Measurements from ENCODE around the gene ZNF169.
"Not testable (repeated sequence)": the region's sequence is repeated elsewhere in the genome, so short reads cannot be mapped to it uniquely, and the experiment has no call there.

ZNF169 gene

DNA sequence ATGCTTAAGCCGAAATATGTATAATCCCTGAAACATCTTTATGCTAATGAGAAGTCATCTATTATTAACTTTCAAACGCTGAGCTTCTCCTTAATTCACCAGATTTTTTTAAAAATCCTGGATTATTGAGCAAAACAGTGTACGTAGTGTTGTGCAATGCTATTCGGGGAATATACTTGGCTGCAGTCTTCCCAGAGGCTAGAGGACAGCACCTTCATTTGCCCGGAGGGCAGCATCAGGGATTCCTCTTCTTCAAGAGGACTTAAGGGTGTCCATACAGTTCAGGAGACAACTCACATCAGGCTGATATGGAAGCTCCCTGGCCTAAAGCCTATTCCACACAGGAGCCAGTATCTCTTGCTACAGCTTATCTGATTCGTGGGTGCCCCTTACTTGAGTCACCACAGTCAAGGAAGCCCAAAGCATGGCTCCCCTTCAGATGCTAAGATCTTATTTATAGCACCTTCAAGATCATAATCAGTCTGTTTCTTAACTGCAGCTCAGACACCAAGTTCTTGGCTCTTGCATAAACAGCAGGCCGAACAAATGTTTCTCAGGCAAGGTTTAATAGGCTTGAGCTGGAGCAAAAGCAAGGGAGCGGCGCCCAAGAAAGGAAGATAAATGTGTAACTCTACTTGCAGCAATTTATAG is 40.0 kb downstream of the ZNF169 start:
- no peak overlapping the region for H3K27ac ChIP-seq
- DNase-seq: no peak
- H3K36me3 ChIP-seq: no peaks in the 10 kb centered on the region
- H3K9me3 ChIP-seq (ENCODE audit: severe bottlenecking): no peaks in the 10 kb centered on the region
- H3K4me3 ChIP-seq (ENCODE audit: low read depth, low read length): no peak overlapping the region
- no peaks in the 10 kb centered on the region for H3K27me3 ChIP-seq (ENCODE audit: insufficient read depth, low read depth, severe bottlenecking)
- no peak for TF ChIP-seq CTCF (IDR thresholded peaks at IDR 0.05; ENCODE audit: low read depth, low read length)

- H3K27ac ChIP-seq: no peak overlapping the region
- no peak for DNase-seq
- no peaks in the 10 kb centered on the region for H3K27me3 ChIP-seq (ENCODE audit: insufficient read depth, low read depth, severe bottlenecking)
- H3K36me3 ChIP-seq: no peaks in the 10 kb centered on the region
- H3K9me3 ChIP-seq (ENCODE audit: severe bottlenecking): no peaks in the 10 kb centered on the region
- TF ChIP-seq CTCF (IDR thresholded peaks at IDR 0.05; ENCODE audit: low read depth, low read length): no peak
- no peak overlapping the region for H3K4me3 ChIP-seq (ENCODE audit: low read depth, low read length)
Measured at GRCh38 chr9:94300470-94301301, 41.6 kb downstream of the ZNF169 start.

- DNase-seq: no peak
Measured at GRCh38 chr9:94301583-94301982, 42.5 kb downstream of the ZNF169 start.

DNA sequence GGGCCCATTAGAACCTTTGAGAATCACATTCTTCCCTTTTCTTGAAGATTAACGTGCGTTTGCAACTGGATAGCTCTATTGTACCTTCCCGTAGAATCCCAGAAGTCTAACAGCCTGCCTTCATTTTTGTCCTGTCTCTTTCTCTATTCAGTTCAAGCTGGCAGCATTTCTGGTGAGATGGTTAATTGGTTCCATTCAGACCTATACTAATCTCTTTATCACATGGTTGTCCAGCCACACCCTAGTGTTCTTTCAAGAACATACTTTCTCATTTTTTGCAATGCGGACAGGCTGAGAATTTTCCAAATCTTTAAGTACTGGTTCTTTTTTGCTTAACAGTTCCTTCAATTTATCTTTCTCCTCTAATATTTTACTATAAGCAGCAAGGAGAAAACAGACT is 43.3 kb downstream of the ZNF169 start:
- no peak for DNase-seq
- H3K27ac ChIP-seq: no peak overlapping the region
- H3K27me3 ChIP-seq (ENCODE audit: insufficient read depth, low read depth, severe bottlenecking): no peaks in the 10 kb centered on the region
- no peaks in the 10 kb centered on the region for H3K9me3 ChIP-seq (ENCODE audit: severe bottlenecking)
- no peak for TF ChIP-seq CTCF (IDR thresholded peaks at IDR 0.05; ENCODE audit: low read depth, low read length)
- no peaks in the 10 kb centered on the region for H3K36me3 ChIP-seq
- H3K4me3 ChIP-seq (ENCODE audit: low read depth, low read length): no peak overlapping the region

More at GRCh38 chr9:94301583-94301982, 42.5 kb downstream of the ZNF169 start:
- no peaks in the 10 kb centered on the region for H3K27me3 ChIP-seq (ENCODE audit: insufficient read depth, low read depth, severe bottlenecking)
- no peak overlapping the region for H3K27ac ChIP-seq
- no peaks in the 10 kb centered on the region for H3K9me3 ChIP-seq (ENCODE audit: severe bottlenecking)
- no peaks in the 10 kb centered on the region for H3K36me3 ChIP-seq
- no peak for TF ChIP-seq CTCF (IDR thresholded peaks at IDR 0.05; ENCODE audit: low read depth, low read length)
- no peak overlapping the region for H3K4me3 ChIP-seq (ENCODE audit: low read depth, low read length)

DNA sequence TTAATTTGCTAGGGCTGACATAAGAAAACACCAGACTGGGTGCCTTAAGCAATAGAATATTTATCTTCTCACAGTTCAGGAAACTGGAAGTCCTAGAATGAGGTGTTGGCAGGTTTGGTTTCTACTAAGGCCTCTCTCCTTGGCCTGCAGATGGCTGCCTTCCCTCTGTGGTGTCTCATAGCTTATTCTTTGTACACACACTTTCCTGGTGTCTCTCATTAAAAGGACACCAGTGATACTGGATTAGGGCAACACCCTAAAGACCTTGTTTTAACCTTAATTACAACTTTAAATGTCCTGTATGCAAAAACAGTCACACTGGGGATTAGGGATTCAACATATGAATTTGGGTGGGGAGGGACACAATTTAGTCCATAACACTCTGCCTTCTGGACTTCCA is 44.2 kb downstream of the ZNF169 start:
- no peak for TF ChIP-seq CTCF (IDR thresholded peaks at IDR 0.05; ENCODE audit: low read depth, low read length)
- Histone ChIP-seq H3K9me3 (ENCODE audit: severe bottlenecking) (no peaks in the 10 kb centered on the region), H3K27ac (no peak overlapping the region), H3K36me3 (no peaks in the 10 kb centered on the region), H3K4me3 (ENCODE audit: low read depth, low read length) (no peak overlapping the region), H3K27me3 (ENCODE audit: insufficient read depth, low read depth, severe bottlenecking) (no peaks in the 10 kb centered on the region)
- no peak for DNase-seq

DNA sequence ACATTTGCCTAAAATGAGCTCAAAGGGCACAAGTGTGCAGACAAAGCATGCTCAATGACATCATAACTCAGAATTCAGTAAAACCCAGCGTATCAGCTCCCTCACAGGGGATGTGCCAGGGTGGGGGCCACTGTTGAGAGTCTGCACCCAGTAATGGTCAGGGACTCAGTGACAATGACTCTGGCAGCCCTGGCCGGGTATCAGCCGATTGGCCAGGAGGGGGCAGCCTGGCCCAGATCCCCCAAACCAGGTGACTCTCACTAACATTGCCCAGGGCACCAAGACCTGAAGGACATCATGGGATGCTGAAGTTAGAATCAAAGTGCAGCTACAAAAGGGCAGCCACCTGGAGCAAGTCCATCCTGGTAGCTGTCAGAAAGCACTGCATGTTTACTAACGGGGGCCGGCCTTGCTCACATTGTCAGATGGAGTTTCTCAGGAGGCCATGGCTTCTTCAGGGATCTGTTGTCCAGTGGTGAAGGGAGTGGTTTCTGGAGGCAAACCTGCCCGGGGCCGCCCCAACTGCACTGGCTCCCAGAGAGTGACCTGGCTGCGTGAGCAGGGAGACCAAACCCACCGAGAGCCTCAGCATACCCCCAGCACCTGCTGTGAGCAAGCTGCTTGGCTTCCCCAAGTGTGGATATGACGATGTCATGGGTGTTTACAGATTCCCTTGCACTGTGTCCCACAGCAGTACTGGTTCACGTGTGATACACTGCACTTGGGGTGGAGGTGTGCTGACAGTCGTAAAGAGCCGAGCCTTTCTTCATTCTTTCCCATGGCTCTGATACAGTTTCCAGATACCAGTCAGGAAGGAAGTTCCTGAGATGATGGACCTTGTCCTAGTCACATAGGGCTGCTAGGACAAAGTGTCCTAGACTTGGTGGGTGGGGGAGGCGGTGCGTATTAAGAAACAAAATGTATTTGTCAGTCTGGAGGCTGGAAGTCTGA is 56.2 kb downstream of the ZNF169 start:
- not testable (repeated sequence) for DNase-seq; H3K27me3 ChIP-seq (ENCODE audit: insufficient read depth, low read depth, severe bottlenecking); H3K36me3 ChIP-seq; H3K4me3 ChIP-seq (ENCODE audit: low read depth, low read length); H3K27ac ChIP-seq; H3K9me3 ChIP-seq (ENCODE audit: severe bottlenecking)

DNA sequence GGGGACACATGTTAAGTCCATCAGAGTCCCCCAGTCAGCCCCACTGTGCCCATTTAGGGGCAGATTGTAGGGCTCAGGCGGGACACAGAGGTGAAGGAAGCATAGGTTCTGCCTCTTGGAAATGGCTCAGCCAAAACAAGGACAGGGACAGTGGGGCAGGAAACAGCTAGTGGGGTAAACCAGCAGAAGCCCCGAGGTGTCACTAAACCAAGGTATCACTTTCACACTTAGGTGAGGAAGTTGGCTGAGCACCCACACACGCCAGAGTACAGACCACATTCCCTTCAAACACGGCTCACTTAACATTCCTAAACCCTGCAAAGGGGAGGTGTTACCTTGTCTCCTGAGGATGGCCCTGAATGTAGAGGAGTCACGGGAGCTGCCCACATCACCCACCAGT is 57.1 kb downstream of the ZNF169 start:
- not testable (repeated sequence) for H3K4me3 ChIP-seq (ENCODE audit: low read depth, low read length); H3K9me3 ChIP-seq (ENCODE audit: severe bottlenecking); H3K36me3 ChIP-seq; H3K27me3 ChIP-seq (ENCODE audit: insufficient read depth, low read depth, severe bottlenecking); DNase-seq; H3K27ac ChIP-seq

DNA sequence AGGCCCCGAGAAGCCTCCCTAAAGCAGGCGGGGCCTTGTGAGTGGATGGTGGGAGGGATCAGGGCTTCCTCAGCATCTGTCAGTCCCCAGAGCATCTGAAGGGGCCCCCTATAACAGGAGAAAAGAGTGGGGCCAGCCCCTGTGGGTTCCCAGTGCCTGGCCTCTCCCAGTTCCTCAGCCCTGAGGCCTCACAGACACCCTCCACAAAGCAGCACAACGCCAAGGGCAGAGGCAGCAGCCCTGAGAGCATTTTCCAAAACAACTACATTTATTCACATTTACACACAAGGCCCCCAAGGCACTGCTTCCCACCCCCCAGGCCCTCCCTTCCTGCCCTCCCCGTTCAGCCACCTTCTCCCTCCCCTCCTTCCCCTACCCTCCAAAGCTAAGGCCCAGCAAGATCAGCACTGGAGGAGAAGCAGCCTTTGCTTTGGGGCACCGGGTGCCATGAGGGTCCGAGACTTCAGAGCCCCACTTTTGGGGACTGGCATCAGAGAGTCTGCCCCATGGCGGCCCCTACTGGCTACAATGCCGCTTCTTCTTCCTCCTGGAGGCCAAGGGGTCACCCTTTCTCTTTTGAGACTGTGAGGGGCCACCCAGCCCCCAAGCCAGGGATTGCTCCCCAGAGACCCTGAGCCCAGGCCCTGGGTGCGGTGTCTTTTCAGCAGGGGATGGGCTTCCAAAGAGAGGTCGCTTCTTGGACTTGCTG is 59.0 kb downstream of the ZNF169 start:
- not testable (repeated sequence) for H3K4me3 ChIP-seq (ENCODE audit: low read depth, low read length); H3K27me3 ChIP-seq (ENCODE audit: insufficient read depth, low read depth, severe bottlenecking); DNase-seq; H3K36me3 ChIP-seq; H3K9me3 ChIP-seq (ENCODE audit: severe bottlenecking); H3K27ac ChIP-seq

Data from WERI-Rb-1 (cell line).